Measurements from ENCODE around the gene ABLIM2. TPM values are rescaled to one million over a fixed set of nuclear protein-coding genes. Genes with fewer than 3 reads are reported as not detected.

Gene ABLIM2
- total RNA-seq, 2 experiments from 2014 or later = 0.30 to 0.79 TPM

DNA sequence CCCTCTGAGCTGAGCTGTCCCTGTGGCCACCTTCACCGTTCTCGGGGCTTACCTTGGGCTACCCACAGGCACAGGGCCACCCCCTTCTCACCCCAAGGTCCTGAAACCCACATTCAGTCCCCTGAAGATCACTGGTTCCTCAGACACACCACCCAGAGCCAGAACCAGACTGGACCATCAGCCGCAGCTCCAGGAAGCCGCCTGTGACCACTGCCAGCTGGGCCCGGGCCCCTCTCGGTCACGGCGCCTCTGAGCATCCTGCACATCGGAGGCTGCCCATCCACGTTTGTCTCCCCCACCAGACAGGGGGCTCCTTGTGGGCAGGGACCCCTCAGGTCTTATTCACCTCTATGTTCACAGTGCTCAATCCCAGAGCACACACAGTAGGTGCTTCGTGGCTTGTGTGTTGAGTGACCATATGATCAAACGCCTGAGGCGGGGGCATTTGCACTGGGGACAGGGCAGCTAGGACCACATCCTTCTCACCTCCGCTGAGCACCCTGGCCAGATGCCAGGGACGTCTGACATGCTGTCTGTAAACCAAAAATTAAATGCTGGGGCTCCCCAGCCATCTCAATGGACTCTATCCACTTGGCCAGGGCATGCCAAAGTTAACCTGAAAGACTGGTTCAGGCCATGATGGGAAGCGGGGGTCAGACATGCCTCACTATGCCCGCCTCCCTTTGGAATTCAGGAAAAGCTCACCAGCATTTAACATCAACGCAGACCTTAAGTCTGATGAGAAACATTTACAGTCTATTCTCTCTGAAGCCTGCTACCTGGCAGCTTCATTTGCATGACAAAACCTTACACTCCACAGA lies 109.5 kb downstream of the ABLIM2 start:
- H3K27ac Mint-ChIP-seq = no peak overlapping the region
- H3K27me3 Mint-ChIP-seq = no peaks in the 10 kb centered on the region
- CTCF ChIA-PET = interaction anchor here (1.2 kb wide), 1 partner anchor 11 kb away, joined by 3 read pairs; no protein-coding TSS in a partner anchor
- no peaks in the 10 kb centered on the region for H3K36me3 Mint-ChIP-seq (ENCODE audit: low read depth)
- no peaks in the 10 kb centered on the region for H3K4me1 Mint-ChIP-seq
- no peak overlapping the region for H3K4me3 Mint-ChIP-seq
- no peak for DNase-seq
- POLR2A ChIA-PET = no interaction called here
- no peaks in the 10 kb centered on the region for H3K9me3 Mint-ChIP-seq

DNA sequence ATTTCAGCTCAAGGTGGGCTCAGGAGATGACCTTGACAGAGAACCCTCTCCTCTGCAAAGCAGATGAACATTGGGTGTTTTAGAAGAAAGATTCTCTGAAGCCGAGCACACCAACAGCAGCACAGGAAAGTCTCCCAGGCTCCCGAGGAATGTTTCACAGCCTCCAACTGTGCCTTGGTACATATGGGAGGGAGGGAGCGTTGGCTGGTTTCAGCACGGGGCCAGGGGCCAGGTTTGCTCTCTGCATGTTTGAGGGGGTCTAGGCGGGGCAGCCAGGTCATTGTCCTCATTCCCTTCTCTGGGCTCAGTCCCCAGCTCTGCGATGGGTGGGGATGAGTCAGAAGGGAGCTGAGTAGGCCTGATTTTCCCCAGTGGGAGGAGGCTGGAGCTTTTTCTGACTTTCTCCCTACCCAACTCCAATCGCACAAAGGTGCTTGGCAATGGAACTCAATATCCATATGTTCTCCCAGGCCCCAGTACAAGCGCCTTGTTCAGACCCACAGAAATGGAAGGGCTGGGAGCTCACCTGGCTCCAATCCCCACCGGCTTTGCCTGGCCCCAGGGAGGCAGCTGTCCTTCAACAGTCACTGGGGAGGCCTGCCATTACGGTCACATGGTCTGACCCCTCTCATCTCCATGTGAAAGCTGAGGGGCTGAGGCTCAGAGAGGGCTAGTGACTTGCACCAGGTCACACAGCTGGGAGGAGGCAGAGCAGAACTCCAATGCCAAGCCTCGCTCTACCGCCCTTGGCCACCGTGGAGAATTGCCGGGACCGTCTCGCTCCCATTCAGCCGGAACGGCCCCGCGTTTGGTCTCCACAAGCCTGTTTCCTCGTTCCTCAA lies 110.6 kb downstream of the ABLIM2 start:
- ChIA-PET POLR2A (no interaction called here), CTCF (no interaction called here)
- DNase-seq = no peak
- Mint-ChIP-seq H3K9me3 (no peaks in the 10 kb centered on the region), H3K27me3 (no peaks in the 10 kb centered on the region), H3K36me3 (ENCODE audit: low read depth) (no peaks in the 10 kb centered on the region), H3K4me3 (no peak overlapping the region), H3K27ac (no peak overlapping the region), H3K4me1 (no peaks in the 10 kb centered on the region)

DNA sequence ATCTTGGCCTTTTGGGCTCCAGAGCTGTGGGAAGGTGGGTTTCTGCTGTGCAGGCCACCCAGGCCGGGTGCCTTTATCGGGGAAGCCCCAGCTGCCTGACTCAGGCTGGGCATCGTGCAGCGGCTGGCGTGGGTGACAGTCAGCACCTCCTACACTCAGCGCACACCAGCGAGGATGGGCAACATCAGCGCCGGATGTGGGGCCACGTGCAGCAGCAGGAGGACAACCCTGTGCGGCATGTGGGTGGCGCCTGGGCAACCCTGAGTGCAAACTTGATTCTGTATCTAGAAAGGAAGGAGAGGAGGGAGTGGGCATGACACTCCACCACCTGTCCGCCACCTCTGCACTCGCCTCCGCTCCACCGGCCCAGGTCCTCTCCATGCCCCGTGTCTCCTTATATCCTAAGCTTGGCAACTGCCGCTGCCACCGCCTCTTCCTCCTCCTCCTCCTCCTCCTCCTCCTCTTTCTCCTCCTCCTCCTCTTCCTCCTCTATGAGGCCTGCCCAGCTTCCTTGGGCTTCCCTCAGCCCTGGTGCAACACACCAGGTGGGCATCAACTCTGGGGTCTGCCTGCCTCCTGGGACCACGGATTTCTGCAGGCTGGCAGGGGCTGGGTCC lies 111.6 kb downstream of the ABLIM2 start:
- POLR2A ChIA-PET = no interaction called here
- no peak for DNase-seq
- H3K27me3 Mint-ChIP-seq = no peaks in the 10 kb centered on the region

DNA sequence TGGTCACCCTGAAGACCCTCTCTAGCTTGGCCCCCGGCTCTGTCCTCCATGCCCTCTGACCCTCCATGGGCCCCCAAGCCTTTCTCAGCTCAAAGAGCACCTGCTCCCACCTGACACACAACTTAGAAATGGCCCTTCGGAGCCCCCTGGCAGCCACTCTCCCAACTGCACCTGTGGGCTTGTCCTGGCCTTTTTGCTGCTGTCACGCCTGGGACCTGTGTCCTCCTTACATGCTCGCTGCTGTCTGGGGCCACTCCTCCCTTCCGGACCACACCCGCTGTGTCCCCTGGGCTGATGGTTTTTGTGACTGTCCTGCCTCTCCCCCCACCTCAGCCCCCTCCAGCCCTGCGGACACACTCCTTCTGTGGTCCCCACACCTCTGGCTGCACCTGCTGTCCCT lies 112.7 kb downstream of the ABLIM2 start:
- Mint-ChIP-seq H3K4me3 (no peak overlapping the region), H3K4me1 (no peaks in the 10 kb centered on the region), H3K27me3 (no peaks in the 10 kb centered on the region), H3K27ac (no peak overlapping the region), H3K9me3 (no peaks in the 10 kb centered on the region), H3K36me3 (ENCODE audit: low read depth) (no peaks in the 10 kb centered on the region)
- ChIA-PET POLR2A (no interaction called here), CTCF (no interaction called here)
- no peak for DNase-seq

More for the DNA sequence above, 111.6 kb downstream of the ABLIM2 start:
- Mint-ChIP-seq H3K4me1 (no peaks in the 10 kb centered on the region), H3K4me3 (no peak overlapping the region), H3K9me3 (no peaks in the 10 kb centered on the region), H3K27ac (no peak overlapping the region), H3K36me3 (ENCODE audit: low read depth) (no peaks in the 10 kb centered on the region)
- CTCF ChIA-PET = no interaction called here

DNA sequence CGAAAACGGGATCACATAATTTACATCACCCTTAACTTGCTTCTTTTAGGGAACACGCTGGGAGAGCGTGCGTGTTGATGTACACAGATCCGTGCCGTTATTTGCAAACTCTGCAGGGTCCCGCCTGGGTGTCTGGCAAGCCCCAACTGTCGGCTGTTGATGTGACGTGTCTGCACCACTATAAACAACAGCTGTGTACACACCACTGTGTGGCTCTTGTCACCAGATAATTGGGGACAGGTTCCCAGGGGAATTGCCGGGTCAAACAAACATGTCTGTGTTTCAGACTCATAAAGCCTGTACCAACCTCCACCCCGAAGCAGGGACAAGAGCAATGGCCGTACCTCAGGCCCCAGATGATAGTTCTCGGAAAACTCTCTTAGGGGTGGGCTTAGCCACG lies 113.9 kb downstream of the ABLIM2 start:
- no peak overlapping the region for H3K27ac Mint-ChIP-seq
- no peaks in the 10 kb centered on the region for H3K9me3 Mint-ChIP-seq
- H3K36me3 Mint-ChIP-seq (ENCODE audit: low read depth) = no peaks in the 10 kb centered on the region
- CTCF ChIA-PET = no interaction called here
- H3K27me3 Mint-ChIP-seq = no peaks in the 10 kb centered on the region
- no peak for DNase-seq
- H3K4me1 Mint-ChIP-seq = no peaks in the 10 kb centered on the region
- POLR2A ChIA-PET = no interaction called here
- H3K4me3 Mint-ChIP-seq = no peak overlapping the region

DNA sequence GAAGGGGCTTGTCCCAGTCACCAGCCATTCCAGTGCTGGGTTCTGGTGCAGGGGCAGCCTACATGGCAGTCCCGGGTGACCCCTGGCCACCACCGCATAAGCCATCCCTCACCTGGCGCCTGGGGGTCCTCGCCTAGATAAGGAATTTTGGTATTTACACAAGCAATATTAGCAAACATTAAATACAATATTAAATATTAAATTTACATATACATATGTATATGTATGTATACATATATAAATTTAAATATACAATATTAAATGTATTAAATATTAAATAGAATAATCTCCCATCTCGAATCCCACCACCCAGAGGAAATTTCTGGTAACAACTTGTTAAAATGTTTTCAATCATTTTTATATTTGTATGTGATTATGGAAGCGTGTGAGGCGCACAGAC lies 114.4 kb downstream of the ABLIM2 start:
- DNase-seq = no peak
- H3K4me3 Mint-ChIP-seq = no peak overlapping the region
- H3K27me3 Mint-ChIP-seq = peaks cover 3% of the 10 kb centered on the region
- CTCF ChIA-PET = no interaction called here
- H3K9me3 Mint-ChIP-seq = no peaks in the 10 kb centered on the region
- H3K4me1 Mint-ChIP-seq = no peaks in the 10 kb centered on the region
- no peak overlapping the region for H3K27ac Mint-ChIP-seq
- no peaks in the 10 kb centered on the region for H3K36me3 Mint-ChIP-seq (ENCODE audit: low read depth)
- POLR2A ChIA-PET = no interaction called here

GRCh38 chr4:8043596-8043995 lies 115.0 kb downstream of the ABLIM2 start:
- H3K27me3 Mint-ChIP-seq = peaks cover 8% of the 10 kb centered on the region
- no peak overlapping the region for H3K27ac Mint-ChIP-seq
- H3K9me3 Mint-ChIP-seq = no peaks in the 10 kb centered on the region
- no peaks in the 10 kb centered on the region for H3K4me1 Mint-ChIP-seq
- DNase-seq = no peak
- POLR2A ChIA-PET = no interaction called here
- CTCF ChIA-PET = no interaction called here
- H3K4me3 Mint-ChIP-seq = no peak overlapping the region
- H3K36me3 Mint-ChIP-seq (ENCODE audit: low read depth) = no peaks in the 10 kb centered on the region

DNA sequence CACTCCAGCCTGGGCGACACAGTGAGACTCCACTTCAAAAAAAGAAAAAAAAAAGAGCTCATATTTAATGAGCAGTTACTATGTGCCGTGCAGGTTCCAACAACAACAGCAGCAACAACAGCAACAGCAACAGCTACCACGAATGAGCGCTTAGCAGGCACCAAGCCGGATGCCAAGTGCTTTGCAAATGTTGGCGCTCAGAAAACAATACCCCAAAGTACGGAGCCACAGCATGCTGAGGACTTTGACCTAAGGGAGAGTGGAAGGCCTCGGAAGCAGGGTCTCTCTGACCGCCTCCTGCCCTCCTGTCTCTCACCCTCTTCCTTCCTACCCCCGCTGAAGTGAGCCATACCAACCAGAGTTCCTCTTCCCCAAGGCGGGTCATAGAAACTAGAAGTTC lies 116.7 kb downstream of the ABLIM2 start:
- ChIA-PET POLR2A (no interaction called here), CTCF (no interaction called here)
- H3K4me1 Mint-ChIP-seq = no peaks in the 10 kb centered on the region
- H3K36me3 Mint-ChIP-seq (ENCODE audit: low read depth) = no peaks in the 10 kb centered on the region
- H3K27me3 Mint-ChIP-seq = peaks cover 8% of the 10 kb centered on the region
- no peak for DNase-seq
- H3K9me3 Mint-ChIP-seq = no peaks in the 10 kb centered on the region
- H3K27ac Mint-ChIP-seq = no peak overlapping the region
- H3K4me3 Mint-ChIP-seq = no peak overlapping the region

GRCh38 chr4:8041172-8041571 lies 117.4 kb downstream of the ABLIM2 start:
- Mint-ChIP-seq H3K27me3 (peaks cover 8% of the 10 kb centered on the region), H3K4me1 (no peaks in the 10 kb centered on the region), H3K27ac (no peak overlapping the region), H3K4me3 (no peak overlapping the region), H3K9me3 (no peaks in the 10 kb centered on the region), H3K36me3 (ENCODE audit: low read depth) (no peaks in the 10 kb centered on the region)
- DNase-seq = no peak
- ChIA-PET CTCF (no interaction called here), POLR2A (no interaction called here)

GRCh38 chr4:8040607-8041006 lies 118.0 kb downstream of the ABLIM2 start:
- Mint-ChIP-seq H3K4me1 (peaks cover 4% of the 10 kb centered on the region), H3K27ac (no peak overlapping the region), H3K36me3 (ENCODE audit: low read depth) (no peaks in the 10 kb centered on the region), H3K4me3 (no peak overlapping the region), H3K27me3 (peaks cover 8% of the 10 kb centered on the region), H3K9me3 (no peaks in the 10 kb centered on the region)
- CTCF ChIA-PET = no interaction called here
- DNase-seq = no peak
- POLR2A ChIA-PET = no interaction called here

DNA sequence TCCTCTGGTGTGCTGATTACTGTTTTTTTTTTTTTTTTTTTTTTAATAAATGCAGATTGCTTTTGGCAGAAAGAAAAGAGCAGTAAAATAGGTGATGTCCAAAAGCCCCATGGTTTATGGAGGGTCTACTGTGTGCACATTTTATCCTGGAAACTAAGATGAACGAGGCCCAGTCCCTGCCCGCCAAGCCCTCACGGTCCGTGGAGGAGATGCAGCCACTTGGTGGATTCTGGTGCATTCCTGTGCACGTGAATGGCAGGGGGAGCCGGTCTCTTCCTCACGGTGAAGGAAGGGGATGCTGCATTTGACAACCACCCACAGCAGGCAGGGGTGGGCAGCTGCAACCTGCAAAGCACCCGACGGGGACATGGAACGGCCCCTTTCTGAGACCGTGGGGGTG lies 118.8 kb downstream of the ABLIM2 start:
- Mint-ChIP-seq H3K27ac (no peak overlapping the region), H3K9me3 (no peaks in the 10 kb centered on the region), H3K4me1 (peaks cover 11% of the 10 kb centered on the region), H3K27me3 (peaks cover 8% of the 10 kb centered on the region), H3K4me3 (no peak overlapping the region), H3K36me3 (ENCODE audit: low read depth) (no peaks in the 10 kb centered on the region)
- DNase-seq = no peak
- POLR2A ChIA-PET = no interaction called here
- CTCF ChIA-PET = no interaction called here

GRCh38 chr4:8039290-8039689 lies 119.3 kb downstream of the ABLIM2 start:
- peaks cover 8% of the 10 kb centered on the region for H3K27me3 Mint-ChIP-seq
- DNase-seq = no peak
- POLR2A ChIA-PET = no interaction called here
- H3K4me1 Mint-ChIP-seq = peaks cover 11% of the 10 kb centered on the region
- H3K9me3 Mint-ChIP-seq = no peaks in the 10 kb centered on the region
- CTCF ChIA-PET = no interaction called here
- H3K36me3 Mint-ChIP-seq (ENCODE audit: low read depth) = no peaks in the 10 kb centered on the region
- H3K4me3 Mint-ChIP-seq = no peak overlapping the region
- H3K27ac Mint-ChIP-seq = no peak overlapping the region

GRCh38 chr4:8038719-8039251 lies 119.8 kb downstream of the ABLIM2 start:
- Mint-ChIP-seq H3K4me1 (peaks cover 11% of the 10 kb centered on the region), H3K4me3 (no peak overlapping the region), H3K36me3 (ENCODE audit: low read depth) (no peaks in the 10 kb centered on the region), H3K9me3 (no peaks in the 10 kb centered on the region), H3K27me3 (peaks cover 8% of the 10 kb centered on the region), H3K27ac (no peak overlapping the region)
- POLR2A ChIA-PET = no interaction called here
- DNase-seq = no peak
- CTCF ChIA-PET = no interaction called here

All from activated CD4-positive, alpha-beta T cell treated with anti-CD3 and anti-CD28 coated beads, Interleukin-2, amount 10 ng/mL, durations not matched to agents 7 days and 5 days (primary cell).